Nephron progenitor cell (in vitro differentiated cells): ENCODE measurements around the gene PIK3R2.
A peak's percentile ranks its signal among the peaks of the same experiment; 100 is the strongest.

Experiments used
- DNase-seq: peaks from one replicate; pipeline ENCODE4 v3.0.0; 2021
- H3K27ac Mint-ChIP-seq: 2 replicates; pipeline ENCODE4 v1.8.0; 2021; ENCODE audit warnings: mild to moderate bottlenecking, moderate library complexity, mixed read lengths
- H3K27me3 Mint-ChIP-seq: 2 replicates; pipeline ENCODE4 v1.8.0; 2021; ENCODE audit warnings: mild to moderate bottlenecking, low read depth, mixed read lengths; ENCODE audit not compliant: poor library complexity
- H3K36me3 Mint-ChIP-seq: 2 replicates; pipeline ENCODE4 v1.8.0; 2021; ENCODE audit warnings: low read depth, mixed read lengths
- H3K4me1 Mint-ChIP-seq: 2 replicates; pipeline ENCODE4 v1.8.0; 2021; ENCODE audit warnings: mixed read lengths
- H3K4me3 Mint-ChIP-seq: 2 replicates; pipeline ENCODE4 v1.8.0; 2021; ENCODE audit warnings: mild to moderate bottlenecking, moderate library complexity, mixed read lengths
- H3K9me3 Mint-ChIP-seq: 2 replicates; pipeline ENCODE4 v1.8.0; 2021; ENCODE audit warnings: mild to moderate bottlenecking, moderate library complexity, mixed read lengths
- CTCF ChIP-seq: fragments of 200-600 bp; sonication (generic); IDR thresholded peaks from 2 replicates; pipeline ENCODE4 v1.5.0; 2021; ENCODE audit warnings: antibody characterized with exemption

Gene PIK3R2

GRCh38 chr19:18216789-18217188, 63.8 kb downstream of the PIK3R2 start:
- no peaks in the 10 kb centered on the region for H3K36me3 Mint-ChIP-seq
- no peak overlapping the region for H3K27ac Mint-ChIP-seq
- H3K4me1 Mint-ChIP-seq = peaks cover 14% of the 10 kb centered on the region
- no peak for DNase-seq
- no peaks in the 10 kb centered on the region for H3K9me3 Mint-ChIP-seq
- peaks cover 56% of the 10 kb centered on the region for H3K27me3 Mint-ChIP-seq
- no peak overlapping the region for H3K4me3 Mint-ChIP-seq
- TF ChIP-seq CTCF = no peak

GRCh38 chr19:18218159-18218558, 65.2 kb downstream of the PIK3R2 start:
- no peak overlapping the region for H3K4me3 Mint-ChIP-seq
- TF ChIP-seq CTCF = no peak
- no peaks in the 10 kb centered on the region for H3K9me3 Mint-ChIP-seq

GRCh38 chr19:18218600-18218999, 65.6 kb downstream of the PIK3R2 start:
- TF ChIP-seq CTCF = no peak
- DNase-seq = no peak
- H3K4me3 Mint-ChIP-seq = no peak overlapping the region
- H3K27ac Mint-ChIP-seq = peak overlapping the region; percentile 10
- H3K4me1 Mint-ChIP-seq = peaks cover 21% of the 10 kb centered on the region
- no peaks in the 10 kb centered on the region for H3K9me3 Mint-ChIP-seq
- no peaks in the 10 kb centered on the region for H3K36me3 Mint-ChIP-seq
- peaks cover 65% of the 10 kb centered on the region for H3K27me3 Mint-ChIP-seq

More at GRCh38 chr19:18218159-18218558, 65.2 kb downstream of the PIK3R2 start:
- Mint-ChIP-seq H3K36me3 (no peaks in the 10 kb centered on the region), H3K27me3 (peaks cover 65% of the 10 kb centered on the region), H3K4me1 (peaks cover 21% of the 10 kb centered on the region), H3K27ac (no peak overlapping the region)
- no peak for DNase-seq
